ENCODE results near the gene KSR1.

The KSR1 gene

GRCh38 chr17:27473190-27473747, 17.0 kb downstream of the KSR1 start:
- no peak for DNase-seq (ENCODE audit: low read depth, low spot score)

- DNase-seq (ENCODE audit: low read depth, low spot score) = no peak
Measured at GRCh38 chr17:27473748-27474609, 17.7 kb downstream of the KSR1 start.

- DNase-seq (ENCODE audit: low read depth, low spot score) = no peak
Measured at GRCh38 chr17:27475070-27475673, 18.9 kb downstream of the KSR1 start.

GRCh38 chr17:27475981-27476895, 20.0 kb downstream of the KSR1 start:
- DNase-seq (ENCODE audit: low read depth, low spot score) = no peak

- DNase-seq (ENCODE audit: low read depth, low spot score) = no peak
Measured at GRCh38 chr17:27477050-27477888, 21.0 kb downstream of the KSR1 start.

GRCh38 chr17:27477971-27478684, 21.9 kb downstream of the KSR1 start:
- DNase-seq (ENCODE audit: low read depth, low spot score) = no peak

- no peak for DNase-seq (ENCODE audit: low read depth, low spot score)
Measured at GRCh38 chr17:27478901-27479538, 22.8 kb downstream of the KSR1 start.

- no peak for DNase-seq (ENCODE audit: low read depth, low spot score)
Measured at GRCh38 chr17:27479838-27480237, 23.6 kb downstream of the KSR1 start.

- no peak for DNase-seq (ENCODE audit: low read depth, low spot score)
Measured at GRCh38 chr17:27480699-27481098, 24.5 kb downstream of the KSR1 start.

GRCh38 chr17:27481327-27481726, 25.1 kb downstream of the KSR1 start:
- no peak for DNase-seq (ENCODE audit: low read depth, low spot score)

GRCh38 chr17:27485125-27485524, 28.9 kb downstream of the KSR1 start:
- DNase-seq (ENCODE audit: low read depth, low spot score) = no peak

- DNase-seq (ENCODE audit: low read depth, low spot score) = no peak
Measured at GRCh38 chr17:27485716-27486495, 29.7 kb downstream of the KSR1 start.

GRCh38 chr17:27486741-27487140, 30.5 kb downstream of the KSR1 start:
- DNase-seq (ENCODE audit: low read depth, low spot score) = no peak

GRCh38 chr17:27488231-27488630, 32.0 kb downstream of the KSR1 start:
- no peak for DNase-seq (ENCODE audit: low read depth, low spot score)

GRCh38 chr17:27489045-27489715, 32.9 kb downstream of the KSR1 start:
- DNase-seq (ENCODE audit: low read depth, low spot score) = no peak

- no peak for DNase-seq (ENCODE audit: low read depth, low spot score)
Measured at GRCh38 chr17:27490391-27490790, 34.1 kb downstream of the KSR1 start.

GRCh38 chr17:27491713-27492190, 35.5 kb downstream of the KSR1 start:
- DNase-seq (ENCODE audit: low read depth, low spot score) = no peak

GRCh38 chr17:27492470-27492869, 36.2 kb downstream of the KSR1 start:
- no peak for DNase-seq (ENCODE audit: low read depth, low spot score)

All from iPS DF 19.7 (cell line).